Muscle of leg (tissue), 11 donors: ENCODE measurements around the gene GTF2F2. TPM values are rescaled to one million over a fixed set of nuclear protein-coding genes. Genes with fewer than 3 reads are reported as not detected.

ENCODE experiments used
- DNase-seq: peaks from one replicate; pipeline ENCODE4 v3.0.0; 2013
- H3K27ac ChIP-seq: one replicate; pipeline ENCODE4 v1.5.1; 2013; ENCODE audit warnings: mild to moderate bottlenecking, low read length, control low read depth
- H3K27me3 ChIP-seq: one replicate; pipeline ENCODE4 v1.6.1; 2013; ENCODE audit warnings: low read length; ENCODE audit not compliant: control insufficient read depth, insufficient read depth
- H3K36me3 ChIP-seq: one replicate; pipeline ENCODE4 v1.6.1; 2013; ENCODE audit warnings: low read length; ENCODE audit not compliant: control insufficient read depth, insufficient read depth
- H3K4me1 ChIP-seq: one replicate; pipeline ENCODE4 v1.6.1; 2013; ENCODE audit warnings: low read length; ENCODE audit not compliant: control insufficient read depth, insufficient read depth
- H3K4me3 ChIP-seq: one replicate; pipeline ENCODE4 v1.5.1; 2013; ENCODE audit warnings: low read length, control low read depth
- H3K9me3 ChIP-seq: replicated peaks from 2 replicates; pipeline ENCODE4 v1.6.1; 2013; ENCODE audit warnings: low read depth, low read length; ENCODE audit not compliant: control insufficient read depth
- WGBS: methylation state at CpG from one replicate; pipeline ENCODE4 v1.1.5; 2013; ENCODE audit warnings: missing lambda C conversion rate; ENCODE audit not compliant: insufficient coverage; 5-methylcytosine and 5-hydroxymethylcytosine counted together
- polyA plus RNA-seq, 8 donors: library from polyadenylated mRNA; unstranded; fragments of 120-200 nt; gene quantifications; one replicate each; pipeline versions ENCODE4 v1.2.1 to v1.2.3, GENCODE V29; 2013; ENCODE audit warnings: inconsistent platforms in 1 of 8, low replicate concordance in 1 of 8; ENCODE audit not compliant: insufficient read length in 8 of 8, insufficient read depth in 1 of 8
- total RNA-seq: library from RNA; stranded (reverse); fragments of 120-200 nt; gene quantifications from one replicate; pipeline ENCODE4 v1.2.4, GENCODE V29; 2013

The GTF2F2 gene
- total and polyA plus RNA-seq, 9 donors, result 18.1 to 21.9 (median 19.3) TPM

DNA sequence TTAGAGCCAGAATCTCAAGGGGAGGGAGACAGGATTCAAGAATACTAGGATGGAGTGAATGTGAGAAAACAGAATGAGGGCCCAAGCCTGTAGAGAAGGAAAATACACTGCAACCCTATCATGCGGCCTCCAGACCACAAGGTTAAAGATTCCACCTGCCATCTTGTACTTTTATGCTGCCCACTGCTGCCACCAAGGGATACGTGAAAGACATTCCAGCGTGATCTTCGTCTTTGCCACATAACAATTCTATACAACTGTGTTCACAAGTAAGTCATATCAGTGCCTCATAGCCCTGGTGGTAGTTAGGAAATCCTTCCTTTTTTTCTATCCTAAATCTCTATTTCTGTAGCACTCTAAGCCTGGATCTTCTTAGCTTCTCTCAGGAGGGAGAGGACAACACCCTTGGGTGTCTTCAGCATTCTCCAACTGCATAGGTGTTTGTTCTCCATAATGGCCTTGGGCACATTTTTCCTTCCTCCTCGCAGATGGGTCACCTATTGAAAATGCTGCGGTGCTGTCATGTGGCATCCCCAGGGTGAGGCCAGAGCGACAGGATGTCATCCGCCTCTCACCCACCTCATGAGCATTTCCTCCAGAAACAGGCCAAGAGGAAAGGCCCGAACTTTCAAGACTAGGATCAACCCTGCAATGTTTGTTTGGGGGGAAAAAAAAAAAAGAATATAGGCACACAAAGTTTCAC, 207.1 kb downstream of the GTF2F2 start:
- Histone ChIP-seq H3K4me3 (no peak overlapping the region), H3K27me3 (no peaks in the 10 kb centered on the region), H3K9me3 (no peaks in the 10 kb centered on the region), H3K36me3 (no peaks in the 10 kb centered on the region), H3K27ac (no peak overlapping the region), H3K4me1 (peaks cover 30% of the 10 kb centered on the region)
- no CpG with 5 or more reads among the region's 9 CpGs for WGBS
- DNase-seq, result no peak

DNA sequence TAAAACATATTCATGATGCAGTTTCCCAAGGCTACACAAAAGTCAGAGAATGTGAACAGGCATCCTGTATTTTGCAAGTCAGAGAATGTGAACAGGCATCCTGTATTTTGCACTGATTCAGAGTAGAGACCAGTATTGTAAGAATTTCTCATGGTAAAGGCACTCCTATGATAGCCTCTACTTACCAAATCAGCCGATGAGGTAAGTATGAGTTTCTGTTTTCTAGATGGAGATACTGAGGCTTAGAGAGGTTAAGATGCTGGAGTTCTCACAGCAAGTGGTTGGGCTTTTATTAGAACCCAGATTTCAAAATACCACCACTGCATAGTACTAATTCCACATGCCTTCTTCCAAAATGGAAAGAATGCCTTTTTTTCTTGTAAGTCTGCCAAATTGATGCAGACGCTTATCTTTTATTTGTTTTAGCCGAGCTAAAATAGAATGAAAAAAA, 208.4 kb downstream of the GTF2F2 start:
- H3K4me1 ChIP-seq, result peaks cover 30% of the 10 kb centered on the region

DNA sequence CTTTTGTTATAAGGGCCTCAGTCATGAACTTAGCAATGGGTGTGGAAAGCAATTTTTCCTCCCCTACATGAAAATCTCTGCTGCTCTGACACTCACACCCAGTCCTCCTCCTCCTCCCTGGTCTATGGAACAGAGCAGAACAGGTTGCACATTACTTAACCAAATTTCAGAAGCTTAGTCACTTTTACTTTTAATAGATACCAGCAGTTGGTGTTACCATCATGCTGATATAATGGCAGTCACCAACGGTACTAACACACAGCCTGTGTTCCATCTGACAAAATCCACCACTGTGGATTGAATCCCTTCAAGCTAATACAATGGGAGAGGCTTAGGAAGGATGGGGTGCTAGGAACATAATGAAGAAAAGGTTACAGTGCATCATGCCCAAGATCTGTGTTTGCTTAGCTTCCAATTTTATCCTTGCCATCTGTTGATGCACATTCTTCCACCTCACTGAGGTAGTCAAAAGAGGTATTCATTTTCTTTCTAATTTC, 210.9 kb downstream of the GTF2F2 start:
- peaks cover 17% of the 10 kb centered on the region for H3K4me1 ChIP-seq
- no peak overlapping the region for H3K27ac ChIP-seq
- no CpG with 5 or more reads among the region's 1 CpG for WGBS

More for the DNA sequence above, 208.4 kb downstream of the GTF2F2 start:
- no peak for DNase-seq
- no peak overlapping the region for H3K4me3 ChIP-seq
- H3K36me3 ChIP-seq, result no peaks in the 10 kb centered on the region
- H3K27ac ChIP-seq, result peak overlapping the region; percentile 51
- no peaks in the 10 kb centered on the region for H3K27me3 ChIP-seq
- 60% methylated on average over 1 of the region's 3 CpGs for WGBS
- H3K9me3 ChIP-seq, result no peaks in the 10 kb centered on the region

DNA sequence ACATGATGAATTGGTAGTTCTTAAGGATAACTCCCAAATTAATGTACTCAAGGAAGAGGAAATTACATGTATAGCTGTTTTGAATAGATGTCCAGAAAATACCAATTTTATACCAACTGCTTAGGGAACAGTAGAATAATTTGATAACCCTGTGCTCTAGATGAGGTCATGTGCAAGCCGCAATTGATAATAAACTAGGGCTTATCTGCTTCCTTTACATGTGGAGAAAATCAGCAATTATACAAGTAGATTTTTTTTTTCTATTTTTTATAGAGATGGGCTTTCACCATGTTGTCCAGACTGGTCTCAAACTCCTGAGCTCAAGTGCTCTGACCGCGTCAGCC, 211.4 kb downstream of the GTF2F2 start:
- Histone ChIP-seq H3K9me3 (no peaks in the 10 kb centered on the region), H3K27me3 (no peaks in the 10 kb centered on the region), H3K36me3 (peaks cover 23% of the 10 kb centered on the region), H3K4me3 (no peak overlapping the region), H3K27ac (no peak overlapping the region), H3K4me1 (peaks cover 13% of the 10 kb centered on the region)
- DNase-seq, result no peak
- no CpG with 5 or more reads among the region's 3 CpGs for WGBS

More for the DNA sequence above, 210.9 kb downstream of the GTF2F2 start:
- H3K9me3 ChIP-seq, result no peaks in the 10 kb centered on the region
- H3K27me3 ChIP-seq, result no peaks in the 10 kb centered on the region
- no peak overlapping the region for H3K4me3 ChIP-seq
- H3K36me3 ChIP-seq, result peaks cover 18% of the 10 kb centered on the region
- DNase-seq, result no peak

DNA sequence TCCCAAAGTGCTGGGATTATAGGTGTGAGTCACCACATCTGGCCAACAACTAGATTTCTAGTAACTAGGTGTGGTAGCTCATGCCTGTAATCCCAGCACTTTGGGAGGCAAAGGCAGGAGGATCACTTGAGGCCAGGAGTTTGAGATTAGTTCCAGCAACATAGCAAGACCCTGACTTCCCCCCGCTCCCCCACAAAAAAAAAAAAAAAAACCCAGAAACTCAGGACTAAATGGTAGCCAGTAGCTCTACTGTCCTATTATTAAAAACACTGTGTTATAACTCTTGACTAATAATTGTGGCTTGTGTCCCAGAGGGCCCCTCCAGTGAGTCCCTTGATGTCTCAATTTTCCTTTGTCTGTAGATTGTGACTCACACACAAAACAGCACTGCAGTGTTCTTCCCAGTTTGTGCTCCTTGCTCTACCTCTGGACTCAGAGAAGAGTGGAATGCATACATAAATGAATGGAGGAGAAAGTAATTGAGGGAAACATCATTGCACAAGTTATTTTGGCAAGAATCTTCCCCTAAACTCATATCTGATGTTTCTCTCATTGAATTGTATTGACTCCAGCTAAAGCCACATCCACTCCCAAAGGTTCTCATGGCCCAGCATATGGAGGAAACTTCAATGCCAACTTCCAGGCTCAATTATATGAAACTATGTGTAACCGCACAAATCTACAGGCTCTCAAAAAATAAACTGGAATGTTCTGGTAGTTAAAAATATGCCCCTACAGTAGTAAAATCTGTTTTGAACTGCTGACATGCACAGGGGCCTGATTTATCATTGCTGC, 211.9 kb downstream of the GTF2F2 start:
- no peak overlapping the region for H3K27ac ChIP-seq
- WGBS, result no CpG with 5 or more reads among the region's 2 CpGs
- no peaks in the 10 kb centered on the region for H3K9me3 ChIP-seq
- H3K4me3 ChIP-seq, result no peak overlapping the region
- H3K27me3 ChIP-seq, result no peaks in the 10 kb centered on the region
- peaks cover 26% of the 10 kb centered on the region for H3K36me3 ChIP-seq
- H3K4me1 ChIP-seq, result peaks cover 9% of the 10 kb centered on the region
- no peak for DNase-seq

DNA sequence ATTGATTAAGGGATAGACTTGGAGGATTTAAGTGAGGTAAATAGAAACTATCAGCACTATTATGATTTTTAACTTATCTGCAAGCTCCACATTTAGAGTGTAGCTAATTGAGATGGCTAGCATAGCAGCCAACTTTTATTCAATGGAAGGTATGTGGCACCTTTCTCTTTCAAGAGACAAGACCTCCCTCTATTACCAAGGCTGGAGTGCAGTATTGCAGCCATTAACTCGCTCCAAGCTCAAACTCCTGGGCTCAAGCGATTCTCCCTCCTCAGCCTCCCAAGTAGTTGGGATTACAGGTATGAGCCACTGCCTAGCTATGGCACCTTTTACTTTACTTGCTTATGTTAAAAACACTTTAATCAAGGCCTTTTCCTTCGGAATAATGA, 212.5 kb downstream of the GTF2F2 start:
- Histone ChIP-seq H3K36me3 (peaks cover 32% of the 10 kb centered on the region), H3K27me3 (no peaks in the 10 kb centered on the region), H3K9me3 (no peaks in the 10 kb centered on the region), H3K27ac (no peak overlapping the region), H3K4me3 (no peak overlapping the region), H3K4me1 (peaks cover 9% of the 10 kb centered on the region)
- WGBS, result no CpG with 5 or more reads among the region's 3 CpGs
- no peak for DNase-seq

DNA sequence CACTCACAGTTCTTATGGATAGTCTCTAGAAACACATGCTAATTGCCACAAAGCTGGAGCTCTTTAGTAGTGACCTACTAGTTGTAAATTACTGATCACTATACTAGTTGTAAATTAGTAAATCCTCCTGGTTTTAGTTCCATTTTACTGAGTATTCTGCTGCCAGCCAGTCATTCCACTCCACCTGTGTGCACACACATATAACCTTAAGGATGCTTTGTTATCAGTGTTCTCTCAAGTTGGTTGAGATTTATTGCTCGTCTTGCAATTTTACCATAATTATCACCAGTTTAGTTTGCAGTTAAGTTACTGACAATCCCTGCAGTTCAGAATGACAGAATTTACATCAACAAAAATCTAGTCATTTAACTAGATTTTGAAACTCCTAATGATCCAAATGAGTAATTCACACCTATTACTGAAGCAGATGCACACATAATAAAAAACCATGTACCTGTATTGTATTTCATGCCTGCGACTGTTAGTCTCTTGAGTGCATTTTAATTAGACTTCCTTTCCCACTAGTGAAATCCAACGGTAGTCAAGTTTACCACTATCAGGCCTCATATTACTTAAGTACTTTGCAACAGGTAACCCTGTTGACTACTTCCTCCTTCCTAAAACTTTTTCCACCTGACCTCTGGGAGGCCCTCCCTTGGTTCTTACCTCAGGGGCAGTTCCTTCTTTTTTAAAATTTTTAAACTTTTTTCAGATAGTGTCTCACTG, 213.1 kb downstream of the GTF2F2 start:
- Histone ChIP-seq H3K9me3 (no peaks in the 10 kb centered on the region), H3K27ac (no peak overlapping the region), H3K27me3 (no peaks in the 10 kb centered on the region), H3K36me3 (peaks cover 37% of the 10 kb centered on the region), H3K4me3 (no peak overlapping the region), H3K4me1 (peaks cover 12% of the 10 kb centered on the region)
- WGBS, result 71% methylated on average over 2 of the region's 3 CpGs
- DNase-seq, result no peak

Other genes starting within 250 kb of the GTF2F2 start
- 4.3 TPM for gene NUFIP1, start 131.0 kb upstream of the GTF2F2 start, total RNA-seq
- 1 to 10 TPM; 6.3 to 9.2 (median 7.5) TPM for gene NUFIP1, start 131.0 kb upstream of the GTF2F2 start, polyA plus RNA-seq
- 30.5 TPM for gene GPALPP1, start 131.0 kb upstream of the GTF2F2 start, total RNA-seq
- 10 to 100 TPM; 22.2 to 32.3 (median 27.3) TPM for gene GPALPP1, start 131.0 kb upstream of the GTF2F2 start, polyA plus RNA-seq
- gene KCTD4, start 80.5 kb downstream of the GTF2F2 start, total RNA-seq, result 0.04 TPM
- gene KCTD4, start 80.5 kb downstream of the GTF2F2 start, polyA plus RNA-seq, result under 1 TPM in 5 of 8 donors, not detected in 3; 0.09 to 0.53 (median 0.24) TPM
- 6,059 TPM for gene TPT1, start 220.7 kb downstream of the GTF2F2 start, total RNA-seq
- gene TPT1, start 220.7 kb downstream of the GTF2F2 start, polyA plus RNA-seq, result 1,000 to 10,000 TPM; 7,457 to 9,795 (median 8,327) TPM